K562 (cell line): Measurements from ENCODE around the gene DOCK1. TPM values are rescaled to one million over a fixed set of nuclear protein-coding genes. Genes with fewer than 3 reads are reported as not detected.

Source experiments
- BRD4 ChIP-seq: fragments of 200-600 bp; sonication (generic); IDR thresholded peaks from 2 replicates; pipeline ENCODE4 v1.6.1; 2017; ENCODE audit warnings: inconsistent platforms
- DIDO1 ChIP-seq: fragments of 450-650 bp; IDR thresholded peaks from 2 replicates; pipeline ENCODE4 v1.6.1; 2016; ENCODE audit warnings: low read depth, missing biosample characterization, missing genetic modification characterization
- EHMT2 ChIP-seq: fragments of 450-650 bp; IDR thresholded peaks from 2 replicates; pipeline ENCODE4 v1.6.1; 2018; ENCODE audit warnings: antibody characterized with exemption
- MAFF ChIP-seq: IDR thresholded peaks from 2 replicates; pipeline ENCODE4 v1.6.1; 2012; ENCODE audit warnings: low read length, improper control_type of control experiment
- MEF2A ChIP-seq: IDR thresholded peaks from 2 replicates; pipeline ENCODE4 v1.6.1; 2011; ENCODE audit warnings: low read depth, mild to moderate bottlenecking, low read length, moderate library complexity; ENCODE audit not compliant: control insufficient read depth
- NCOR1 ChIP-seq: fragments of 450-650 bp; IDR thresholded peaks from 2 replicates; pipeline ENCODE4 v1.6.1; 2016; ENCODE audit warnings: mild to moderate bottlenecking, moderate library complexity
- RAD21 ChIP-seq, 2 experiments: fragments of 250-450 bp in 1 of 2; fragments of 450-650 bp in 1 of 2; sonication (Bioruptor Pico) in 1 of 2; formaldehyde crosslinking in 1 of 2; IDR thresholded peaks in 1 of 2; conservative IDR thresholded peaks in 1 of 2; 2 replicates each; pipeline versions ENCODE4 v1.4.0 to v1.8.0; 2020 to 2022; ENCODE audit warnings: mild to moderate bottlenecking in 2 of 2, moderate library complexity in 1 of 2
- ZBED1 ChIP-seq: IDR thresholded peaks from 2 replicates; pipeline ENCODE4 v1.6.1; 2014
- ZEB2 ChIP-seq: fragments of 450-650 bp; IDR thresholded peaks from 2 replicates; pipeline ENCODE4 v1.6.1; 2016
- ZNF717 ChIP-seq: fragments of 250-450 bp; sonication (Bioruptor Pico); IDR thresholded peaks from 2 replicates; pipeline ENCODE4 v1.5.0; 2021
- polyA plus RNA-seq, 8 experiments: library from polyadenylated mRNA; depleted of rRNA in 4 of 8; stranded (reverse) in 5 of 8; unstranded in 3 of 8; fragments of >200 nt; fragmentation: Nextera tagmentation in 2 of 8; fragmentation: Illumina TruSeq in 1 of 8; extraction: Ambion mirVana in 2 of 8; extraction: Trizol in 1 of 8; gene quantifications; 2 replicates each; pipeline versions ENCODE4 v1.2.1 to v1.2.3, GENCODE V29; 2011 to 2014; ENCODE audit warnings: inconsistent platforms in 1 of 8, missing spikeins in 1 of 8
- total RNA-seq, 7 experiments: library from RNA; depleted of rRNA in 6 of 7; stranded (reverse); fragments of >200 nt in 6 of 7; fragmentation: Illumina TruSeq in 2 of 7; extraction: Trizol in 2 of 7; gene quantifications; 2 replicates each; pipeline versions ENCODE4 v1.2.1 to v1.2.3, GENCODE V29; 2011 to 2021; ENCODE audit warnings: low replicate concordance in 1 of 7
- TF ChIP-seq, protein P1 (sequence below): sonication (generic); formaldehyde crosslinking; IDR thresholded peaks from 2 replicates; pipeline ENCODE4 v1.8.1; 2023; ENCODE audit warnings: mild to moderate bottlenecking, missing genetic modification reagents
- TF ChIP-seq, protein P2 (sequence below): fragments of 200-600 bp; sonication (generic); IDR thresholded peaks from one replicate; pipeline ENCODE4 v1.6.1; 2012; ENCODE audit warnings: mild to moderate bottlenecking, low read depth, low read length, inconsistent platforms
- TF ChIP-seq, protein P3 (sequence below): sonication (generic); formaldehyde crosslinking; IDR thresholded peaks from 2 replicates; pipeline ENCODE4 v1.8.0; 2022; ENCODE audit warnings: mild to moderate bottlenecking, missing genetic modification reagents, borderline replicate concordance

The DOCK1 gene
- total and polyA plus RNA-seq, 9 of the 15 experiments (the other 6 are each of a cell fraction or from before 2014, with no cell fraction given), result 0.31 TPM; not detected in 8

DNA sequence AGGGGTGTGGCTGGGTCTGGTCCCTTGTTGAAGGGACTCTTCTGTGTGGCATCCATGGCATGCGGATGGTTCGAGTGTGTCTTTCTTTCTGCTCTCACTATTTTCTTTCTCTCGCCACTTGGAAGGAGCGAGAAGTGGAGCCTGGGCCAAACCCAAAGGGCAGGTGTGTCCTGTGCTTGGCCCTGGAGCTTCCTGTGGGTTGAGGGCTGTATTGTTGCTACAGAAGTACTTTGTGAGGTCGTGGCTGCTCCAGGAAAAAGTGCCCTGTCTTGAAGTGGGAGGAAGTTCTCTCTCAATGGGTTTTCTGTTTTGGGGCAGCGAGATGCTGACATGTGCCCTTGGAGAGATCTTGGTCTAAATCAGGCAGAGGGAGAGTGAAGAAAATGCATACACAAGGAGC is 72.0 kb downstream of the DOCK1 start (continued):
- TF ChIP-seq, protein P1, sequence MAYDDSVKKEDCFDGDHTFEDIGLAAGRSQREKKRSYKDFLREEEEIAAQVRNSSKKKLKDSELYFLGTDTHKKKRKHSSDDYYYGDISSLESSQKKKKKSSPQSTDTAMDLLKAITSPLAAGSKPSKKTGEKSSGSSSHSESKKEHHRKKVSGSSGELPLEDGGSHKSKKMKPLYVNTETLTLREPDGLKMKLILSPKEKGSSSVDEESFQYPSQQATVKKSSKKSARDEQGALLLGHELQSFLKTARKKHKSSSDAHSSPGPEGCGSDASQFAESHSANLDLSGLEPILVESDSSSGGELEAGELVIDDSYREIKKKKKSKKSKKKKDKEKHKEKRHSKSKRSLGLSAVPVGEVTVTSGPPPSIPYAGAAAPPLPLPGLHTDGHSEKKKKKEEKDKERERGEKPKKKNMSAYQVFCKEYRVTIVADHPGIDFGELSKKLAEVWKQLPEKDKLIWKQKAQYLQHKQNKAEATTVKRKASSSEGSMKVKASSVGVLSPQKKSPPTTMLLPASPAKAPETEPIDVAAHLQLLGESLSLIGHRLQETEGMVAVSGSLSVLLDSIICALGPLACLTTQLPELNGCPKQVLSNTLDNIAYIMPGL (CRISPR knock-in tag), result no peak
- TF ChIP-seq, protein P2, sequence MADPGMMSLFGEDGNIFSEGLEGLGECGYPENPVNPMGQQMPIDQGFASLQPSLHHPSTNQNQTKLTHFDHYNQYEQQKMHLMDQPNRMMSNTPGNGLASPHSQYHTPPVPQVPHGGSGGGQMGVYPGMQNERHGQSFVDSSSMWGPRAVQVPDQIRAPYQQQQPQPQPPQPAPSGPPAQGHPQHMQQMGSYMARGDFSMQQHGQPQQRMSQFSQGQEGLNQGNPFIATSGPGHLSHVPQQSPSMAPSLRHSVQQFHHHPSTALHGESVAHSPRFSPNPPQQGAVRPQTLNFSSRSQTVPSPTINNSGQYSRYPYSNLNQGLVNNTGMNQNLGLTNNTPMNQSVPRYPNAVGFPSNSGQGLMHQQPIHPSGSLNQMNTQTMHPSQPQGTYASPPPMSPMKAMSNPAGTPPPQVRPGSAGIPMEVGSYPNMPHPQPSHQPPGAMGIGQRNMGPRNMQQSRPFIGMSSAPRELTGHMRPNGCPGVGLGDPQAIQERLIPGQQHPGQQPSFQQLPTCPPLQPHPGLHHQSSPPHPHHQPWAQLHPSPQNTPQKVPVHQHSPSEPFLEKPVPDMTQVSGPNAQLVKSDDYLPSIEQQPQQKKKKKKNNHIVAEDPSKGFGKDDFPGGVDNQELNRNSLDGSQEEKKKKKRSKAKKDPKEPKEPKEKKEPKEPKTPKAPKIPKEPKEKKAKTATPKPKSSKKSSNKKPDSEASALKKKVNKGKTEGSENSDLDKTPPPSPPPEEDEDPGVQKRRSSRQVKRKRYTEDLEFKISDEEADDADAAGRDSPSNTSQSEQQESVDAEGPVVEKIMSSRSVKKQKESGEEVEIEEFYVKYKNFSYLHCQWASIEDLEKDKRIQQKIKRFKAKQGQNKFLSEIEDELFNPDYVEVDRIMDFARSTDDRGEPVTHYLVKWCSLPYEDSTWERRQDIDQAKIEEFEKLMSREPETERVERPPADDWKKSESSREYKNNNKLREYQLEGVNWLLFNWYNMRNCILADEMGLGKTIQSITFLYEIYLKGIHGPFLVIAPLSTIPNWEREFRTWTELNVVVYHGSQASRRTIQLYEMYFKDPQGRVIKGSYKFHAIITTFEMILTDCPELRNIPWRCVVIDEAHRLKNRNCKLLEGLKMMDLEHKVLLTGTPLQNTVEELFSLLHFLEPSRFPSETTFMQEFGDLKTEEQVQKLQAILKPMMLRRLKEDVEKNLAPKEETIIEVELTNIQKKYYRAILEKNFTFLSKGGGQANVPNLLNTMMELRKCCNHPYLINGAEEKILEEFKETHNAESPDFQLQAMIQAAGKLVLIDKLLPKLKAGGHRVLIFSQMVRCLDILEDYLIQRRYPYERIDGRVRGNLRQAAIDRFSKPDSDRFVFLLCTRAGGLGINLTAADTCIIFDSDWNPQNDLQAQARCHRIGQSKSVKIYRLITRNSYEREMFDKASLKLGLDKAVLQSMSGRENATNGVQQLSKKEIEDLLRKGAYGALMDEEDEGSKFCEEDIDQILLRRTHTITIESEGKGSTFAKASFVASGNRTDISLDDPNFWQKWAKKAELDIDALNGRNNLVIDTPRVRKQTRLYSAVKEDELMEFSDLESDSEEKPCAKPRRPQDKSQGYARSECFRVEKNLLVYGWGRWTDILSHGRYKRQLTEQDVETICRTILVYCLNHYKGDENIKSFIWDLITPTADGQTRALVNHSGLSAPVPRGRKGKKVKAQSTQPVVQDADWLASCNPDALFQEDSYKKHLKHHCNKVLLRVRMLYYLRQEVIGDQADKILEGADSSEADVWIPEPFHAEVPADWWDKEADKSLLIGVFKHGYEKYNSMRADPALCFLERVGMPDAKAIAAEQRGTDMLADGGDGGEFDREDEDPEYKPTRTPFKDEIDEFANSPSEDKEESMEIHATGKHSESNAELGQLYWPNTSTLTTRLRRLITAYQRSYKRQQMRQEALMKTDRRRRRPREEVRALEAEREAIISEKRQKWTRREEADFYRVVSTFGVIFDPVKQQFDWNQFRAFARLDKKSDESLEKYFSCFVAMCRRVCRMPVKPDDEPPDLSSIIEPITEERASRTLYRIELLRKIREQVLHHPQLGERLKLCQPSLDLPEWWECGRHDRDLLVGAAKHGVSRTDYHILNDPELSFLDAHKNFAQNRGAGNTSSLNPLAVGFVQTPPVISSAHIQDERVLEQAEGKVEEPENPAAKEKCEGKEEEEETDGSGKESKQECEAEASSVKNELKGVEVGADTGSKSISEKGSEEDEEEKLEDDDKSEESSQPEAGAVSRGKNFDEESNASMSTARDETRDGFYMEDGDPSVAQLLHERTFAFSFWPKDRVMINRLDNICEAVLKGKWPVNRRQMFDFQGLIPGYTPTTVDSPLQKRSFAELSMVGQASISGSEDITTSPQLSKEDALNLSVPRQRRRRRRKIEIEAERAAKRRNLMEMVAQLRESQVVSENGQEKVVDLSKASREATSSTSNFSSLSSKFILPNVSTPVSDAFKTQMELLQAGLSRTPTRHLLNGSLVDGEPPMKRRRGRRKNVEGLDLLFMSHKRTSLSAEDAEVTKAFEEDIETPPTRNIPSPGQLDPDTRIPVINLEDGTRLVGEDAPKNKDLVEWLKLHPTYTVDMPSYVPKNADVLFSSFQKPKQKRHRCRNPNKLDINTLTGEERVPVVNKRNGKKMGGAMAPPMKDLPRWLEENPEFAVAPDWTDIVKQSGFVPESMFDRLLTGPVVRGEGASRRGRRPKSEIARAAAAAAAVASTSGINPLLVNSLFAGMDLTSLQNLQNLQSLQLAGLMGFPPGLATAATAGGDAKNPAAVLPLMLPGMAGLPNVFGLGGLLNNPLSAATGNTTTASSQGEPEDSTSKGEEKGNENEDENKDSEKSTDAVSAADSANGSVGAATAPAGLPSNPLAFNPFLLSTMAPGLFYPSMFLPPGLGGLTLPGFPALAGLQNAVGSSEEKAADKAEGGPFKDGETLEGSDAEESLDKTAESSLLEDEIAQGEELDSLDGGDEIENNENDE, result no peak
- no peak for TF ChIP-seq BRD4
- TF ChIP-seq ZBED1, result no peak
- no peak for TF ChIP-seq NCOR1
- TF ChIP-seq MEF2A, result no peak
- no peak for TF ChIP-seq ZEB2
- TF ChIP-seq RAD21 (CRISPR knock-in tag; conservative IDR thresholded peaks at IDR 0.05 in 1 of 2, IDR thresholded peaks at IDR 0.05 in 1 of 2), result no peak
- no peak for TF ChIP-seq ZNF717 (CRISPR knock-in tag)
- TF ChIP-seq, protein P3, sequence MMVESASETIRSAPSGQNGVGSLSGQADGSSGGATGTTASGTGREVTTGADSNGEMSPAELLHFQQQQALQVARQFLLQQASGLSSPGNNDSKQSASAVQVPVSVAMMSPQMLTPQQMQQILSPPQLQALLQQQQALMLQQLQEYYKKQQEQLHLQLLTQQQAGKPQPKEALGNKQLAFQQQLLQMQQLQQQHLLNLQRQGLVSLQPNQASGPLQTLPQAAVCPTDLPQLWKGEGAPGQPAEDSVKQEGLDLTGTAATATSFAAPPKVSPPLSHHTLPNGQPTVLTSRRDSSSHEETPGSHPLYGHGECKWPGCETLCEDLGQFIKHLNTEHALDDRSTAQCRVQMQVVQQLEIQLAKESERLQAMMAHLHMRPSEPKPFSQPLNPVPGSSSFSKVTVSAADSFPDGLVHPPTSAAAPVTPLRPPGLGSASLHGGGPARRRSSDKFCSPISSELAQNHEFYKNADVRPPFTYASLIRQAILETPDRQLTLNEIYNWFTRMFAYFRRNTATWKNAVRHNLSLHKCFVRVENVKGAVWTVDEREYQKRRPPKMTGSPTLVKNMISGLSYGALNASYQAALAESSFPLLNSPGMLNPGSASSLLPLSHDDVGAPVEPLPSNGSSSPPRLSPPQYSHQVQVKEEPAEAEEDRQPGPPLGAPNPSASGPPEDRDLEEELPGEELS (CRISPR knock-in tag), result no peak
- no peak for TF ChIP-seq MAFF
- TF ChIP-seq EHMT2, result no peak
- TF ChIP-seq DIDO1 (tag), result no peak
